Measurements from ENCODE around the gene ZNF76.

The ZNF76 gene

DNA sequence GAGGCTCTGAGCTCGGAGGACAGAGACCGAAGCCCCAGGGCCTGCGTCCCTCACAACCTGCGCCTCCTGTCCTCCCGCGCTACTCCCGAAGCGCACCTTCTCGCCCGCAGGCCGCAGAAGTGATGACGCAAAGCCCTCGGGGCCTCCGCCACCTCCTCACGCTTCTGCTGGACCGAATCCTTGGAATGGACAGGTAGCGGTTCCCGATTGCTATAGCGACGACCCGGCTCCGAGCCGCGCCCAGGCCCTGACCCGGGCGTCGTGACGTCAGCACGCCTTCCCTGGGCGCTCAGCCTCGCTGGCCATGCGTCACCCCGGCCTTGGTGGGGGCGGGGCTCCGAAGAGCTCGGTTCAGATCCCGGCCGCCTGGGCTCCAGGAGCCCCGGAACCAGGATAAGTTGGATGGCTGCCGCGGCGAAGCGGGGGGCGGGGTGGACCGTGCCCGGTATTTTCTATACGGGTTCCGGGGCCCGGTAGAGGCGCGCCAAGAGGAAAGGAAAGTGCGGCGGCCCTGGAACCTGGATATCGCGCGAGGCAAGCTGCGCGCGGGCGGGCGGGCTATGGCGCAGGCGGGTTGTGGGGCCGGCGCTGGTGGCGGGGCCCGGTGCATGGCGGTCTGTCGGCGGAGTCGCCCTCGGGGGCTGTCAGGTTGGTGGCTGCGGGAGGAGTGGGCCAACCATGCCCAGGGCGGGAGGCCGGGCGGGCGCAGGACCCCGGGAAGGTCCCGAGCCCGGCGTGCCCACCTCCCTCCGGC, at the start of gene ZNF76:
TSS of gene ZNF76 (plus strand) at position 542 of the 754 bp plus-strand sequence. CDS start 21,417 bp downstream, outside the sequence.
- peak; percentile 92 for DNase-seq (ENCODE audit: extremely low read depth, low read depth)

DNA sequence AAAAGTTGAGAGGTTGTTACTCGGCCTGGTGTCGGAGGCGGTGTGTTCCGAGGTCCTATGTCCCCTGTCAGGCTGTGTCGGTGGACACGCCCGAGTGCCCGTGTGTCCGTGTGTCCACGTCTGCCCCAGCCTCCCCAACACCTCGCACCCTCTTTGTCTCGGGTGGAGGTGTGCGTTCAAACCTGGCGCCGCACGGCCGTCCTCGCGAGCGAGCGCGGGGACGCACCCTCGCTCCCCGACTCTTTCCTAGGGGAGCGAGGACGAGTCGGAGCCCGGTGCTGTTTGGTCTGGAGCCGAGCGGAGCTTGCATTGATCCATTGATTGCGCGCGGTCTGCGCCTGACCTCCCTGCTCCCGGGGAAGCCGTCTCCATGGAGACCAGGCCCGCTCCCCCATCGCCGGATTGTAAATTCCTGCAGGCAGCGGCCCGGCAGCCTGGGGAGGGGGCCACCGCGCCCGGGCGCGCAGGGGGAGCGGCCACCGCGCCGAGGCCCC, 46.2 kb upstream of the ZNF76 start:
- DNase-seq (ENCODE audit: extremely low read depth, low read depth): no peak
- TF ChIP-seq, protein P1, sequence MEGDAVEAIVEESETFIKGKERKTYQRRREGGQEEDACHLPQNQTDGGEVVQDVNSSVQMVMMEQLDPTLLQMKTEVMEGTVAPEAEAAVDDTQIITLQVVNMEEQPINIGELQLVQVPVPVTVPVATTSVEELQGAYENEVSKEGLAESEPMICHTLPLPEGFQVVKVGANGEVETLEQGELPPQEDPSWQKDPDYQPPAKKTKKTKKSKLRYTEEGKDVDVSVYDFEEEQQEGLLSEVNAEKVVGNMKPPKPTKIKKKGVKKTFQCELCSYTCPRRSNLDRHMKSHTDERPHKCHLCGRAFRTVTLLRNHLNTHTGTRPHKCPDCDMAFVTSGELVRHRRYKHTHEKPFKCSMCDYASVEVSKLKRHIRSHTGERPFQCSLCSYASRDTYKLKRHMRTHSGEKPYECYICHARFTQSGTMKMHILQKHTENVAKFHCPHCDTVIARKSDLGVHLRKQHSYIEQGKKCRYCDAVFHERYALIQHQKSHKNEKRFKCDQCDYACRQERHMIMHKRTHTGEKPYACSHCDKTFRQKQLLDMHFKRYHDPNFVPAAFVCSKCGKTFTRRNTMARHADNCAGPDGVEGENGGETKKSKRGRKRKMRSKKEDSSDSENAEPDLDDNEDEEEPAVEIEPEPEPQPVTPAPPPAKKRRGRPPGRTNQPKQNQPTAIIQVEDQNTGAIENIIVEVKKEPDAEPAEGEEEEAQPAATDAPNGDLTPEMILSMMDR (IDR thresholded peaks at IDR 0.05; ENCODE audit: low read depth, low read length): no peak

More for the DNA sequence above, at the start of gene ZNF76:
- TF ChIP-seq, protein P1 (IDR thresholded peaks at IDR 0.05; ENCODE audit: low read depth, low read length): no peak

DNA sequence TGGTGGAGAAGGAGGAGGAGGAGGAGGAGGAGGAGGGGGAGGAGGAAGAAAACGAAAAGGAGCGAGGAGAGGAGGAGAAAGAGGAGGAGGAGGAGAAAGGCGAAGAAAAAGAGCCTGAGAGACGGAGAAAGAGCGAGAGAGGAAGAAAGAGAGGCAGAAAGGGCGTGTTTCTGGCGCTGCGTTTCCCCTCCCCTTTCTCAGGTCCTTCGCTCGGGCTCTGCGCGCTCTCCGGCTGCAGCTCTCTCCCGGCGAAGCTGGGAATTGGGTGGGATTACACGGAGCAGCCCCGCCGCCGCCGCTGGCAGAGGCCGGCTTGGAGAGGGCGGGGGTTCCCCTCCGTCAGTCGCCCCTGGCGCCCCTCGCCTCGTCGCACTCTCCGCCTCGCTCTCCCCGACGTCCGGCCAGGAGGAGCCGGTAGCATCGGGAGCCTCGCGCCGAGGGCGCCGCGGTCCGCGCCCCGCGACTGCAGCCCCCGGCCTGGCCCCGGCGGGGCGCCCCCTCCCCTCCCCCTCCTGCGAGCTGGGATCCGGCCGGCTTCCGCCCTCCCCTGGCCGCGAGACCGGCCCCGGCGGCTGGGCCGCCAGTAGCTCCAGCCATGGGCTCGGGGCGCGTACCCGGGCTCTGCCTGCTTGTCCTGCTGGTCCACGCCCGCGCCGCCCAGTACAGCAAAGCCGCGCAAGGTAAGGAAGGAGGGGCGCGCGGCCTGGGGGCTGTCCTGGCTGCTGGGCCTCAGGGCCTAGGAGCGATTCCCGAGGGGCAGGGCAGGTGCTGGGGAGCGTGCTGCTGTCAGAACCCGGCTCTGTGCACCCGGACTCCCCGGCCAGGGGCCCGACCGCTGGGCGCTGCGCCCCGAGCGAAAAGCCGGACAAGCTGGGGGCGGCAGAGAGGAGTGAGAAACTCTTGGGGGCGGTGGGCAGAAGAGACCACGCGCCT, 45.4 kb upstream of the ZNF76 start, which contains the start of gene SCUBE3:
TSS of gene SCUBE3 (plus strand) at position 133 of the 933 bp plus-strand sequence. CDS start at position 596, 463 bp downstream.
- TF ChIP-seq, protein P1 (IDR thresholded peaks at IDR 0.05; ENCODE audit: low read depth, low read length): no peak
- DNase-seq (ENCODE audit: extremely low read depth, low read depth): no peak

DNA sequence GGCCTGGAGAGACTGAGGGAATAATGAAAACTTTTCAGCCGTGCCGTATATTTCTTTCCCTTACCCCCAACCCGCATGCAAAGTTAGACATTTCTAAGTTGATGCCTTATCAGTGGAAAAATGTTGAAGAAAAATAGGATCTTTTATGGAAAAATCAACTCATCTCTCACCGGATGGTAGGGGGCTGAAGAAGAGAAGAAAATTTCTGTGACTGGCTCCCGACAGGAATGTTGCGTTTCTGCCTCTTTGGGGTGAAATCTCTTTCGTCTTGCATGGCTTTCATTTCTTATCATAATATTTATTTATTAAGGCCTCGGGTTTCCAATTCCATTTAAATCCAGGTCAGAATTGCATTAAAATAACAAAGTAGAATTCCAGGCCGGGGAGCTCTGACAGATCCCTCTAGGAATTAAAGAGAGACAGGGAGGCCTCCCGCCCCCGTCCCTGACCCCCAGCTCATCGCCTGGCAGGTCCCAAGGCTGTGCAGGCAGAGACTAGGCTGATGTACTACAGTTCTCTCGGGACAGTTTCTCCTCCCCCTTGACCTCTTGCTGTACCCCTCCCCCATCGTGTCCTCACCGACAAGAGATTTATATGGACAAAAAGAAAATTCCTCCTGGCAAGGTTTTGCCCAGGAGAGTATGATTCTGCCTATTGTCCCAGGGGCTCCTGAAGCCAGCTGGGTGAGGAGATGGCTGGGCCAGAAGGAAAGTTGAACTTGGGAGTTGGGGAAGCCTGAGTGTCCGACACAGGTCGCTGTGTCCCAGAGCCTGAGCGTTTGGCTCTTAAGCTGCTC, 44.5 kb upstream of the ZNF76 start:
- DNase-seq (ENCODE audit: extremely low read depth, low read depth): no peak
- TF ChIP-seq, protein P1 (IDR thresholded peaks at IDR 0.05; ENCODE audit: low read depth, low read length): no peak

DNA sequence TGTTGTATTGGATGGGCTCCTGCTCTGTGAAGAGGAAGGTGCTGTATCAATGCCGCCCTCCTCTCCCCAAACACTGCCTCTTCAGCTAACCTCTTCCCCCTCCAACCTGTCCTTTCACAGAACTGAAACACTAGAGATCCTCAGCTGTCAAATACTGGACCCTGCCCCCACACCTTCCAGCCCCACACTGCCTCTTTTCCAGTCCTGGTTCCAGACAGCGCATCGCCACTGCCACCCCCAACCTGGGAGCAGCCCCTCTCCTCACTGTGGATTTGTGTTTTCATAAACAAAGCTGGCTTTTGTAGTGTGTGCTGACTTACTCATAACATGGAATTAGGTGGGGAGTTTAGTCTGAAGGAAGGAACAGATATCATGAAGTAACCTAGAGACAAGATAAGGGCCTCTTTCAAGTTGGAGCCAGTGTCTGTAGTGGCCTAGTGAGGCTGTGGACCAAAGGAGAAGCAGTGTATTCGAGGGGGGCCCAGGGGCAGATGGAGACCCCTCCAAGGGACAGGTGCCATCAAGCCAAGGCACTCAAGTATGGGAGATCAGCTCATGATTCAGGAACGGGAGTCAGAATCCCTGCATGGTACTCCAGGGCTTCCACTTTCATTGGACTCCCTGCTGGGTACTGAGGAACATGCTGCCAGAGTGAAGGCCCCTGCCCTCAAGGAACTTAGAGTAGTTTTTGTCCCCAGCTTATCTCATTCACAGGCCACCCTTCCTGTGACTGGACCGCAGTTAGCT, 43.7 kb upstream of the ZNF76 start:
- TF ChIP-seq, protein P1 (IDR thresholded peaks at IDR 0.05; ENCODE audit: low read depth, low read length): no peak
- DNase-seq (ENCODE audit: extremely low read depth, low read depth): no peak

DNA sequence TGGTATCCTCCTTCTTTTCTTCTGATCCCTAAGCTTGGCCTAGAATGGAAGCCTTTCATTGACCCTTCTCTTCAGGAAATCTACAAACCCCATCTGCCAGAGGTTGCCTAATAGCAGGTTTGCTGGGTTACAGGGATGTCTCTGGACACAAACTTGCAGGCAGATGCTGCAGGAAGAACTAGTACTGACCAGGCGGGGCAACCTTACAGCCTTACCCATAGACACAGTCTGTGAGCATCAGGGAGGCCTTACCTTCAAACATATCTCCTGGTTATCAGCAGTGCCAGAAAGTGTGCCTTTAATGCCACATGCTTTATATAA, 43.2 kb upstream of the ZNF76 start:
- no peak for DNase-seq (ENCODE audit: extremely low read depth, low read depth)
- TF ChIP-seq, protein P1 (IDR thresholded peaks at IDR 0.05; ENCODE audit: low read depth, low read length): no peak
